Measurements from ENCODE around the gene SHE.
"Not testable (repeated sequence)": the region's sequence is repeated elsewhere in the genome, so short reads cannot be mapped to it uniquely, and the experiment has no call there.

SHE gene

GRCh38 chr1:154512760-154513159 lies 10.5 kb upstream of the SHE start:
- no peak for DNase-seq

DNA sequence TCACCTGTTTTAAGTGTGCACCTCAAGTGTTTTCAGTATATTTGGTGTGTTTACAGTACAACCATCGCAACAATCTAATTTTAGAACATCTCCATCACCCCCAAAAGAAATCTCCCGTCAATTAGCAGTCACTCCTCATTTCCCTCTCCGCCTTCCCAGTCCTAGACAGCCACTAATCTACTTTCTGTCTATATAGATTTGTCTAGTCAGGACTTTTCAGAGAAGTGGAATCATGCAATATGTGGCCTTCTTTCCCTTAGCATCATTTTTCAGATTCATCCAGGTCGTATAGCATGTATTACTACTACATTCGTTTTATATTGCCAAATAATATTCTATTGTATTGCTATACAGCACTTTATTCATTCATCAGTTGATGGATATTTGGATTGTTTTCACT lies 1.7 kb upstream of the SHE start:
- DNase-seq: no peak

GRCh38 chr1:154502744-154503115 lies 518 bp upstream of the SHE start:
- no peak for DNase-seq

- DNase-seq: no peak
Observed at GRCh38 chr1:154501423-154502065, 668 bp downstream of the SHE start.

DNA sequence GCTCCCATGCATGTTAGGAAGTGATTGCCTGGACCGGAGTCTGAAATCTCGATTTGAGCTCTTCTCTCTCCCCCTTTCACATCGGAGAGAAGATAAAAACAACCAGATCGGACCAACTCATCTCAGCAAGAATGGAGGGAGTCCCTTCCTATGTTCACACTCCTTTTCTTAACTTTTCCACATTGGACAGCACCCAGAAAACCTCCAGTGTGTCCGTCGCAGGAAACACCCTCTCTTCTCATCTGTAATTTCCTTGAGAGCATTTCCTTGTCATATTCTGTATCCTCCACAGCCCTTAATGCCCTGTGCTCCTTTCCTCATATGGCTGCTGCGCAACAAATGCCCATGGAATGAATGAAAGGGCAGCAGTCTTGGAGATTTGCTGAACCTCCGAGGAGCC lies 1.7 kb downstream of the SHE start:
- no peak for DNase-seq

DNA sequence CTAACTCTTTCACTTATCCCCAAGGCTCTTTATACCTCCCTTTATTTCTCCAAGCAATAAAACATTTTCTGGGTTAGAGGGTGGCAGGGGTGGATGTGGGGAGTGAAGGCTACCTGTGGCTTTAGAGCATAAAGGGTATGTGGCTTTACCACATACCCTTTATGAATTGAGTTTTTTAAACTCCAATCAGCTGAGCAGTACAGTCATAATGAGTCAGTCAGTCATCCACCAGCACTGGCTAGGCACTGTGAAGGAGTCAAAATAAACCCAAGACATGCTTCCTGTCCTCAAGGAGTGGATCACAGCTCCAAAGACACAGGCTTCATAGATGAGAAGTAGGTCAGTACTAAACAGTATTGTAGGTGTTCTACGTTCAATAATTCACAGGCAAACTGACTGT lies 2.8 kb downstream of the SHE start:
- no peak for DNase-seq

- no peak for DNase-seq
Observed at GRCh38 chr1:154497026-154497806, 5.0 kb downstream of the SHE start.

DNA sequence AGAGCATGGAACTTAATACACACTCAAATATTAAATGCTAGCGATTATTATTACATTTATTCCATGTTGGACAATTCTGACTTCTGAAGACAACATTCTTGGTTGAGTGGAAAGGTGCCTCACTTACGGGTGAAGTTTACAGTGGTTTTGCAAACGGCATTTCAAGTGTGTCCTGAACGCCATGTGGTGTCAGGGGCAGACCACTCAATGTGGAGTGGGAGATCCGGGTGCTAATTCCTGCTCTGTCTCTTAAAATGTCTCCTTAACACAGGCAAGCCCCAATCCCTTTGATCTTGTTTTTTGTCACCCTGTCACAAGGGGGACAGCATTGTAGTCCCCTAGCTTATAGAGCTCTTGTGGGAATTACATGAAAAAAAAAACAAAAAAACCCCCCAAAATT lies 5.8 kb downstream of the SHE start:
- no peak for DNase-seq

DNA sequence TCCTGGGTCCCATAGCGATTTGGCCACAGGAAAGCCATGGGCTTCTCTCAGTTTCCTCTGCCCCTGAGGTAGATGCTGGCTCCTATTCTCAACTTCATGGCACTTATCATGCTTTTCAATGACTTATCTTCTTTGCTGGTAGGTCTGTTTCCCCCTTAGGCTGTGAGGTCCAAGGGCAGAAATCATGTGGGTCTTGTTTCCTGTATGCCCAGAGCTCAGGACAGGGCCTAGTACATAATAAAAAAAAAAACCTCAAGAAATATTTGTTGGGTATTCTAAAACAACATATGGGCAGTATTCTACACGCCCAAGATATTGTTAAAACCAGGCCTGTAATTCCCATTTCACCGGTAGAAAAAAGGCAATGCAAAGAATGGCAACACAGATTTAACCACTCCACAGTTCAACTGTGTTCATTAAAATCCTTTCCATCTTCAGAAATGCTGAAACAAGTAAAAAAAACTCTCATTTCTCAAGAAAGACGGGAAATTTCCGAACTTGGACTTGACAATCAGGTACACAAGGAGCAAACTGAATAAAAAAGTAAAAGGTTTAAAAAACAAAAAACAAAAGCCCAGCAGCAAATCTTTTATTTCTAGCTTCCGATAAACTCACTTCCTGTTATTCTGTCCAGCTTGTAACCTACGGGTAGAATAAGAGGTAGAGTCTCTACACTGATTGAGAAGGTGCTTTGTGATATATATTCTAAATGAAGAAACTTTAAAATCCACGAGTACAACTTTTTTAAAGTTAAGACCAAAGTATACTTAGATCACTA lies 6.5 kb downstream of the SHE start:
- DNase-seq: no peak

- DNase-seq: peak; percentile 58
Observed at GRCh38 chr1:154493276-154493675, 8.9 kb downstream of the SHE start.

DNA sequence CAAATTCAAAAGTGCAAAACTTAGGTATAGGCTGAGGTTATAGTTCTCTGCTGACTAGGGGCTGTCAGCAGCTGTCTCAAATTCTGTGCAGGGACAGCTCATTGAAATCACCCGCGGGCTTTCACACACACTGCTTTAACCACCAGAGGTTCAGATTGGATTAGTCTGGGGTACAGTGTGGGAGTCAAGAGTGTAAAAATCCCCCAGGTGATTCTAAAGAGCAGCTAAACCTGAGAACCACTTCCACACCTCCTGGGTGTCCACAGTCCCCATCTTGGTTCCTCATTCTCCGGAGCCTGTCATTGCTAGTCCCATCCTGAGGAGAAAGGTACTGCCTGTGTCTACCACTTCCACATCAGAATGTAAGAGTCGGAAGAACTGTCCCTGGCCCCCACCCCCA lies 10.1 kb downstream of the SHE start:
- DNase-seq: no peak

GRCh38 chr1:154490317-154490716 lies 11.9 kb downstream of the SHE start:
- no peak for DNase-seq

- no peak for DNase-seq
Observed at GRCh38 chr1:154489695-154490274, 12.4 kb downstream of the SHE start.

DNA sequence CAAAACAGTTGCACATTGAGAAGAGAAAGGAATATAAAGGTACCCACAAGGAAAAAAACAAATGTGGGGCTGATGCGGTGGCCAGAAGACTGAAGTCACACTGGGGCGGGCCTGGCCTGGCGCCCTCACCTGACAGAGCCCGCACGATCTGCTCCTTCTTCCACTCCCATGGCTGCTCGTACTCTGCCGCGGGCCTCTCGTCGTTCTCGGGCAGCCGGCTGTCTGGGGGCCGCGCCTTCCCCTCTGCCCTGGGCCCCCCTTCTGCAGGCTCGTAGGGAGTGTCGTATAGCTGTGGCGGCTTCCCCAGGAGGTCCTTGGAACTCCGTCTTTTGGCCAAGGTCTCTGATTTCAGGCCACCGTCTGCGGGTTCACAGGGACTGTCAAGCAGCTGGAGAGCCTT lies 13.3 kb downstream of the SHE start:
- no peak for DNase-seq

DNA sequence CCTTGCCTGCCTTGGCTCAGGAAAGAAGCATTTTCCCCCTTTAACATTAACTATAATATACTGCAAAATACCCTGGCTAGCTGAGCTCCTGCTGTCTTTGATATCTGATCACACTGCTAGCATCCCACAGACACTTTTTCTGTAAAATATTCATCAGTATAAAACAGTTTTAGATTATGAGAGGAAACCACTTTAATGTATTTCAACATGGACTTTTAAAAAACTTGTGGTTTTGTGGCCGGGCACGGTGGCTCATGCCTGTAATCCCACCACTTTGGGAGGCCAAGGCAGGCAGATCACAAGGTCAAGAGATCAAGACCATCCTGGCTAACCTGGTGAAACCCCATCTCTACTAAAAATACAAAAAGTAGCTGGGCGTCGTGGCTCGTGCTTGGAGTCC lies 15.5 kb downstream of the SHE start:
- DNase-seq: not testable (repeated sequence)

DNA sequence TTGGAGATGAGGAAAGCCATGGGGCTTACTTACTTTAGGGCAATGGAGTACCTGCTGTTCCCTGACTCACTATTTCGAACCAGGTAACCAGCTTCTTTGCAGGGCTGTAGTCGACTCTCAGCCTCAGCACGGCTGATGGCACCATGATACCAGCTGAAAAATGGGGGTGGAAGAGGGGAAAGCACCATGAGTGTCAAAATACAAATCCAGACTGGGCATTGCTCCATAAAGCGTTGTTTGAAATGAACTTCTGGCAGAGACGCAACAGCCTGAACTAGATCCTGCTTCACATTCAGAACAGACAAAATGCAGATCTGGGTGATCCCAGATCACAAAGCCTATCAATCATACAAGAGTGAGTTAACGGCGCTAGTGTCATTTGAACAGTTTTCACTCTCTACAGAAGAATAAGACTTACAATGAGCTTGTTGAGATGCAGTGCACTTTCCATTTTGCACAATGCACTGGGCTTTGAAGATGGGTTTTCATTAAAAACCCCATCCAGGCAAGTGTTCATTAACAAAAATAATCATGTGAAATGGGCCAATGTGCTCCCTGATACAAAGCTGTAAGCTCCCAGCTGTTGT lies 16.2 kb downstream of the SHE start:
- no peak for DNase-seq

- no peak for DNase-seq
Observed at GRCh38 chr1:154485106-154485505, 17.1 kb downstream of the SHE start.

DNA sequence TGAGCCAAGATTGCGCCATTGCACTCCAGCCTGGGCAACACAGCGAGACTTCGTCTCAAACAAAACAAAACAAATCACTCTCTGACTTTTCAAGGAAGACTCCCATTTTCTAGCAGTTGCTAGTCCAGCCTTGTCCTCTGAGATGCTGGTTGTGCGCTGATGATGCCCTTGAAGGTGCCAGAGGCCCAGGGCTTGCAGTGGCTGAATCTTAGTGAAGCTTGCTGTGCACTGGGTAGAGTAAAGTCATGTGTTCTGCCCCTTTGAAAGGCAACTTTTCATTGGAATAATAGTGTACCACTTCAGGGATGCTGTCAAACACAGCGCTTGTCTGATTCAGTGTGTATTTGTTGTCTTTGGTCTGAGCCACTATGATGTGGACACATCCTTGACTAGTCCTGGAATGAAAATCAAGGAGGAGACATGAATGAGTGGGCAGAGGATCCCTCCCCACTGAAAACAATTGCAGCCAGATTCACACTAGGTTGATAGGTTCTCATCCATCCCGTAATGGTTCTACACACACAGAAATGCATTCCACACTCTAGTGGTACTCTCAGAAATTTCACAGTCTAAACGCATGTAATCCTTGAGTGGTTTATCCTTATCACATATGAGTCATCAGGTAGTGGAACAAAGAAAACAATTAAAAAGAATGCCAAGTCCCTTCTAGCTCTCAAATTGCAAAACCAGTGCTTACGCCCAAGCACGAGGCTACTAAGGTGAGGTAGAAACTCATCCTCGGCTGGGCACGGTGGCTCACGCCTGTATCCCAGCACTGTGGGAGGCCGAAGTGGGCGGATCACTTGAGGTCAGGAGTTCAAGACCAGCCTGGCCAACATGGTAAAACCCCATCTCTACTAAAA lies 18.0 kb downstream of the SHE start:
- DNase-seq: no peak

DNA sequence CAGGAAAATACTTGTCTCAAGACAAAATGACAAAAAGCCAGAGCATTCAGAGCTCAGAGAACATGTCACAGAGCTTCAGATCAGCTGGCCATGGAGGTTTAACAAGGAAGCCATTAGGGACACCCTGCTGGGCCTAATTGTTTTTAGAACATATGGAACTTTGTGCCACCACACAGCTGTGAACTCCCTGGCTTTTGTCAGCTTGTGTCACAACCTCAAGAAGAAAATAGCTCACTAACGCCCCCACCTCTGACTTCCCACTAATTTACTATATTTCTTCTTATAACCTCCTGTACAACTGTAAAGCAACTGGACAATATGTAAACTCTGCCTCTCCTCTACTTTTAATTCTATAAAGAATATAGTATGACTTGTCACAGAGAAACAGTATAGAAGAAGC lies 21.2 kb downstream of the SHE start:
- no peak for DNase-seq

DNA sequence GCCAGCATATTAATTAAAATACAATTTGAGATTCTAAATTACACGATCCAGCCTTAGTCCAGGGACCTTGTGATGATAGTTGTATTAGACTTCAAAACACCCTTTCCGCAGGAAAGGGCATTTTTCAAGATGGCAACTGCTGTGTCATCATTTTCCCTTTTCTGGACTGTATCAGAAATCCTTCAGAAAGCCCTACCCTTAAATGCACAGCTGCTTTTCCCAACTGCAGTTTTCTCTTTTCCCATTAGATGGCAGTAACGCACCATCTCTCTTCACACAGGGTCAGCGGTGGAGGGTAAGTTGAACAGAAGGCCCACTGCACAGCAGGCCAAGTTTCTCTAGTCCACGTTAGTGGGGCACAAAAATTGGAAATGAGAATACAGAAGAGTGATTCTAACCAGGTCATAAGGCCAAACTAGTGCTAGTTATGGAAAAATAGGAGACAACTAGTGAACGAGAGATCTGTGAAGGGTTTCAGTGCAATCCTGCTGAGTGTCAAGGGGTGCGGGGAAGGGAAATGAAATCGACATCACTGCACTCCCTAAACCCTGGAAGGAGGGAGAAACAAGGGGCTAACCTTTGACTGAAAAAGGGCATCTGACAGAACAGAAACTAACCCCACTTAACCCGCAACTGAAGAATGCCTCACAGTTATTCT lies 22.3 kb downstream of the SHE start:
- DNase-seq: peak; percentile 59

GRCh38 chr1:154478639-154479038 lies 23.6 kb downstream of the SHE start:
- DNase-seq: no peak

GRCh38 chr1:154478013-154478412 lies 24.2 kb downstream of the SHE start:
- no peak for DNase-seq

Data from CD4-positive, alpha-beta T cell treated with Interleukin-15 for 1 hour (primary cell).